DMS79 (cell line): ENCODE results near the gene SMIM45.

Source experiments
- DNase-seq: peaks from one replicate; lab custom pipeline; 2025; lab: John Stamatoyannopoulos, UW

Gene SMIM45

GRCh38 chr22:41970601-41971000 is 18.7 kb downstream of the SMIM45 start:
- no peak for DNase-seq

- DNase-seq, result no peak
These were observed 19.5 kb downstream of the SMIM45 start for GRCh38 chr22:41971431-41971830.

GRCh38 chr22:41974691-41975290 is 22.8 kb downstream of the SMIM45 start:
- no peak for DNase-seq

GRCh38 chr22:41975299-41976069 is 23.5 kb downstream of the SMIM45 start:
- DNase-seq, result no peak

GRCh38 chr22:41976070-41976901 is 24.3 kb downstream of the SMIM45 start:
- DNase-seq, result no peak

GRCh38 chr22:41976961-41977566 is 25.1 kb downstream of the SMIM45 start:
- peak; percentile 12 for DNase-seq

GRCh38 chr22:41978732-41979131 is 26.8 kb downstream of the SMIM45 start:
- DNase-seq, result no peak

GRCh38 chr22:41979423-41980250 is 27.7 kb downstream of the SMIM45 start:
- no peak for DNase-seq

- DNase-seq, result no peak
These were observed 30.9 kb downstream of the SMIM45 start for GRCh38 chr22:41982865-41983264.

GRCh38 chr22:41983513-41984405 is 31.8 kb downstream of the SMIM45 start:
- DNase-seq, result no peak

GRCh38 chr22:41987276-41987675 is 35.3 kb downstream of the SMIM45 start:
- no peak for DNase-seq

- DNase-seq, result no peak
These were observed 37.3 kb downstream of the SMIM45 start for GRCh38 chr22:41989246-41989645.

- DNase-seq, result no peak
These were observed 39.2 kb downstream of the SMIM45 start for GRCh38 chr22:41991111-41991510.

GRCh38 chr22:41992496-41992895 is 40.5 kb downstream of the SMIM45 start:
- DNase-seq, result no peak

- no peak for DNase-seq
These were observed 43.3 kb downstream of the SMIM45 start for GRCh38 chr22:41995211-41995610.

GRCh38 chr22:41996826-41997225 is 44.9 kb downstream of the SMIM45 start:
- DNase-seq, result no peak

GRCh38 chr22:41998361-41999261 is 46.7 kb downstream of the SMIM45 start, which contains the start of gene WBP2NL:
TSS of gene WBP2NL (plus strand) at chr22:41998788. CDS start at chr22:41998819, 31 bp downstream.
- no peak for DNase-seq

- no peak for DNase-seq
These were observed 48.5 kb downstream of the SMIM45 start for GRCh38 chr22:42000466-42000865.

GRCh38 chr22:42001121-42001520 is 49.2 kb downstream of the SMIM45 start:
- DNase-seq, result no peak
